GM21423 (cell line): ENCODE measurements around the gene INSL3.
A peak's percentile ranks its signal among the peaks of the same experiment; 100 is the strongest.

ENCODE experiments used
- ATAC-seq: cut with Tn5 transposase; IDR thresholded peaks from one replicate; pipeline ENCODE4 v1.9.1; 2021; ENCODE audit warnings: mild to moderate bottlenecking, moderate library complexity; ENCODE audit not compliant: unreplicated experiment

The INSL3 gene

GRCh38 chr19:17821190-17821589 lies at the start of gene INSL3:
INSL3 (minus strand) TSS chr19:17821519; CDS start chr19:17821506, 13 bp downstream.
- ATAC-seq: no peak

GRCh38 chr19:17869114-17869608 lies 47.8 kb upstream of the INSL3 start:
- no peak for ATAC-seq

GRCh38 chr19:17868669-17869068 lies 47.4 kb upstream of the INSL3 start:
- no peak for ATAC-seq

- ATAC-seq: no peak
These were observed 45.7 kb upstream of the INSL3 start for GRCh38 chr19:17866964-17867486.

- no peak for ATAC-seq
These were observed 45.1 kb upstream of the INSL3 start for GRCh38 chr19:17866312-17866963.

GRCh38 chr19:17865364-17866311 lies 44.3 kb upstream of the INSL3 start:
- no peak for ATAC-seq

- ATAC-seq: no peak
These were observed 42.3 kb upstream of the INSL3 start for GRCh38 chr19:17863520-17864182.

GRCh38 chr19:17862711-17863519 lies 41.6 kb upstream of the INSL3 start:
- no peak for ATAC-seq

GRCh38 chr19:17861542-17862402 lies 40.5 kb upstream of the INSL3 start:
- no peak for ATAC-seq

GRCh38 chr19:17860993-17861360 lies 39.7 kb upstream of the INSL3 start:
- no peak for ATAC-seq

- ATAC-seq: no peak
These were observed 39.1 kb upstream of the INSL3 start for GRCh38 chr19:17860331-17860992.

- peak; percentile 94 for ATAC-seq
These were observed 38.4 kb upstream of the INSL3 start, which contains the start of gene RPL18A for GRCh38 chr19:17859533-17860330. RPL18A (plus strand) TSS chr19:17859910; CDS start chr19:17859957, 47 bp downstream.

GRCh38 chr19:17855280-17856152 lies 34.2 kb upstream of the INSL3 start:
- ATAC-seq: no peak

GRCh38 chr19:17854061-17854460 lies 32.7 kb upstream of the INSL3 start:
- no peak for ATAC-seq

- ATAC-seq: no peak
These were observed 27.4 kb upstream of the INSL3 start for GRCh38 chr19:17848595-17849292.
